Measurements from ENCODE around the gene ABCG4. TPM values are rescaled to one million over a fixed set of nuclear protein-coding genes. Genes with fewer than 3 reads are reported as not detected.
A peak's percentile ranks its signal among the peaks of the same experiment; 100 is the strongest.

Gene ABCG4
- total RNA-seq: under 1 TPM in 1 of 3 donors, not detected in 2; 0.16 TPM

DNA sequence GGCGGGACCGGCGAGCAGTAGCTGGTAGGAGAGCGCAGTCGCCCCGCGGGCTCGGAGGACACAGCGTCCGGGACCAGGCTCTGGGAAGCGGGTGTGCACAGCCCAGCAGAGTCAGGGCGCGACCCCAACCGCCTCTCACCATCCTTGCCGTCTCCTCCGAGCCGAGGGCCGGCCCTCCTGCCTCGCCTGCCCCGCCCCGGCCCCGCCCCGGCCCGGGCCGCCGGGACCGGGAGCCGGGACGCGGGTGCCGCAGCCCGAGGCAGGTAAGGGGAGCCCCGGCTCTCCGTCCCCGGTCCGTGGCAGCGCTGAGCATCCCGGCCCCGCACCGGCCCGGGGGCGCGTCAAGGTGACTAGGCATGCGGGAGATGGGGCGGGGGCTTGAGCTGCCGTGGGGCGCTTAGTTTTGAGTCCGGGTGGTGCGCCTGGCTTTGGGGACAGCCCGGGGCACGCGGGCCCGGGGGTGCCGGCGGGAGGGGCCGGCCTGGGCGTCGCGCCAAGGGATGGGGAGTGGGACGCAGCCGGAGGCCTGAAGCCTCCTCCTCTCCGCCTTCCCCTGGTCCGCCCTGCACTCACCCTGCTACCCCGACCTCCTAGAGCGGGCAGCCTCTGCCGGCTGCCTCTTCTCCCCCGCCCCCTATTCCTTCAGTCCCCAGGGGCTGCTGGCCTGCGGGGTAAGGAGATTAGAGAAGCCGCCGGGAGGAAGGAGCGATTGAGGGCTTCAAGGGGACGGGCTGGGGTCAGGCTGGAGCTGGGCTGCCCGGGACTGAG, at the start of gene ABCG4:
Gene ABCG4, plus strand, starts transcription at position 35 of the 768 bp plus-strand sequence. CDS start 914 bp downstream, outside the sequence.
- no peak for TF ChIP-seq CTCF (IDR thresholded peaks at IDR 0.05)
- TF ChIP-seq POLR2AphosphoS5 (IDR thresholded peaks at IDR 0.05): no peak
- no peak for TF ChIP-seq POLR2A (IDR thresholded peaks at IDR 0.05)
- peak within 1 kb of the TSS; percentile 50 to 75 (median 62) for H3K4me3 ChIP-seq
- no peak within 1 kb of the TSS for H3K27ac ChIP-seq
- no peaks in the 10 kb centered on the region for H3K4me1 ChIP-seq
- intact Hi-C loops (cut with DNase I; ENCODE audit: low total_unique reads): no loop called here
- no peaks in the 10 kb centered on the region for H3K9me3 ChIP-seq
- peaks cover 0 to 10% of the 10 kb centered on the region in 2 donors for H3K27me3 ChIP-seq
- DNase-seq (ENCODE audit: low spot score in 2 of 2): no peak
- no peaks in the 10 kb centered on the region for H3K36me3 ChIP-seq

DNA sequence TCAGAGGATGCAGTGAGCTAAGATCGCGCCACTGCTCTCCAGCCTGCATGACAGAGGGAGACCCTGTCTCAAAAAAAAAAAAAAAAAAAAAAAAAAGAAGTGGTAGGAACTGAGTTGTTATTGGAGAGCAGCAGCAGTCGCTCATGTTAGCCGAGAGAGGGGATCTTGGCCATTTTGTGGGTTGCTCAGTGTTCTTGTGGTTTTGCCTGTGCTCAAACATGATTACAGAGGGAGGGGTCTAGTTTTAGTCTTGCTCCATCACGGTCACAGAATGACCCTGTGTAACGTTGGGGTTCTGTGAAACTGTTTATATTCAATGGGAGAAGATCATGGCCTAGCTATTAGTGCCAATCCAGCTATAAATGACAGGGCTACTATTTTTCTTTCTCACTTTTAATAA, 49.1 kb upstream of the ABCG4 start:
- H3K27ac ChIP-seq: no peak overlapping the region
- TF ChIP-seq CTCF (IDR thresholded peaks at IDR 0.05) (no peak), POLR2A (IDR thresholded peaks at IDR 0.05) (no peak), POLR2AphosphoS5 (IDR thresholded peaks at IDR 0.05) (no peak)
- no peaks in the 10 kb centered on the region for H3K27me3 ChIP-seq
- DNase-seq (ENCODE audit: low spot score in 2 of 2): no peak
- peaks cover 11% of the 10 kb centered on the region for H3K36me3 ChIP-seq
- H3K9me3 ChIP-seq: no peaks in the 10 kb centered on the region
- H3K4me1 ChIP-seq: peaks cover 4 to 17% of the 10 kb centered on the region in 2 donors
- no peak overlapping the region for H3K4me3 ChIP-seq
- intact Hi-C loops (cut with DNase I; ENCODE audit: low total_unique reads): no loop called here

GRCh38 chr11:119100246-119100970, 48.4 kb upstream of the ABCG4 start:
- no peak for TF ChIP-seq POLR2AphosphoS5 (IDR thresholded peaks at IDR 0.05)
- no peak for TF ChIP-seq POLR2A (IDR thresholded peaks at IDR 0.05)
- TF ChIP-seq CTCF (IDR thresholded peaks at IDR 0.05): no peak
- Histone ChIP-seq H3K9me3 (no peaks in the 10 kb centered on the region), H3K27ac (peak overlapping the region in 1 of 2 donors; percentile 94), H3K4me1 (peaks cover 4 to 17% of the 10 kb centered on the region in 2 donors), H3K36me3 (peaks cover 11% of the 10 kb centered on the region), H3K4me3 (peak overlapping the region; percentile 75 to 97 (median 83)), H3K27me3 (no peaks in the 10 kb centered on the region)
- no peak for DNase-seq (ENCODE audit: low spot score in 2 of 2)
- intact Hi-C loops (cut with DNase I; ENCODE audit: low total_unique reads): no loop called here

- intact Hi-C loops (cut with DNase I; ENCODE audit: low total_unique reads): no loop called here
- Histone ChIP-seq H3K9me3 (no peaks in the 10 kb centered on the region), H3K4me3 (peak overlapping the region; percentile 75 to 97 (median 83)), H3K36me3 (peaks cover 11% of the 10 kb centered on the region), H3K4me1 (peaks cover 4 to 17% of the 10 kb centered on the region in 2 donors), H3K27me3 (no peaks in the 10 kb centered on the region), H3K27ac (peak overlapping the region; percentile 94 to 97)
- DNase-seq (ENCODE audit: low spot score in 2 of 2): no peak
- TF ChIP-seq POLR2A (IDR thresholded peaks at IDR 0.05) (no peak), POLR2AphosphoS5 (IDR thresholded peaks at IDR 0.05) (no peak), CTCF (IDR thresholded peaks at IDR 0.05) (no peak)
Observed at GRCh38 chr11:119100994-119101758, 47.7 kb upstream of the ABCG4 start.
